NCI-H446 treated with DMSO at 0.1 percent for 48 hours (cell line): ENCODE data around the gene HES7.

ENCODE experiments used
- DNase-seq: peaks from one replicate; lab custom pipeline; 2025; lab: John Stamatoyannopoulos, UW

HES7 gene

GRCh38 chr17:8155231-8155995 is 31.5 kb upstream of the HES7 start:
- DNase-seq, result no peak

DNA sequence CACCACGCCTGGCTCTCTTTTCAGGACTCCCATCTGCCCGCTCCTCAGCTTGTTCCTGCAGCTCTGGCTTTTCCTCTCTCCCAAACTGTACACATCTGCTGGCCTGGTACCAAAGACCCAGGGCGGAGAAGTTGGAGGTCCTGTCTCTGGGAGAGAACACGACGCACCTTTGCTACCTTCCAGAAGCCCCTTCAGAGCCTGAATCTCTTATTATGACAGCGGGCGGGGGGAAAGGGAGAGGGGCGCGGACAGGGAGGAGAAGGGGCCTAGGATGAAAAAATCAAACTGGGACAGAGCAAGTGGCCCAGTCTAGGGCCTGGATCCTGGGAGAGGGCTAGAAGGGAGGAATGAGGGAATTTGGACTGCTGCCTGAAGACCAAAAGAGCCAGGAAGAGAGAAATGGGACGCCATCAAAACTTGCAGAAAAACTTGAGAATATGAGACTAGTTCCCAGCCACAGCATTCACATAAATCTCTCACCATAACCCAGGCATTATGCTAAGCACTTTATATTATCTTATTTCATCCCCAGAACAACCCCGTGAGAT is 30.8 kb upstream of the HES7 start:
- DNase-seq, result no peak

- peak; percentile 90 for DNase-seq
These were observed 30.2 kb upstream of the HES7 start for GRCh38 chr17:8153957-8154607.

GRCh38 chr17:8153525-8153956 is 29.6 kb upstream of the HES7 start:
- DNase-seq, result no peak

GRCh38 chr17:8153031-8153451 is 29.1 kb upstream of the HES7 start:
- no peak for DNase-seq

DNA sequence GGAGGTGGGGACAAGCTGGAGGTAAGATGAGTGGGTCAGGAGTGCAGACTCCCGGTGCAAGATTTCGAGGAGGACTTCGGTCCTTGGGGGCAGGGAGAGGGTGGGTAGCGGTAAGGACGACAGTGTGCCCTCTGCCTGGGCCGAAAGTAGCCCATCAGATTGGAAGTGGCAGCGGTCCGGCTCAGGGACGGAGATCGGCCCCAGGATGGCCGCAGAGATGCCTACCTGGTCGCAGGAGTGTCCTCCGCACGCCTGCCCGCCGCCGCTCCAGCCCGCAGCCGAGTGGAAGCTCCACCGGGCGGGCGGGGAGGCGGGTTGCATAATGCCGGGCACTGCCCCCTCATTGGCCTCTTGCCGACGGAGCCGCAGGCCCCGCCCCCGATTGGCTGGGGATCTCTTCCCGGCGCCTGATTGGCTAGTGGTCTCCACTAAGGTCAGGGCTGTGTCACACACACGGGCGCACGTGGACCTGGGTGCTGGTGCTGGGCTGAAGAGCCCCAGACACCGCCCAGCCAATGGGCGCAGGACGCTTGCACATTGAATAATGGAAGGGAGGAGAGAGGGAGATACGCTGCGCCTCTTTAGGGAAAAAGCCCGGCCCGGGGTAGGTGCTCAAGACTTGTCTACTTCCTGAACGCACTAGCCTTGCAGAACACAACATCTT is 28.3 kb upstream of the HES7 start, which contains the start of gene PER1:
Gene PER1, minus strand, starts transcription at position 293 of the 664 bp plus-strand sequence. CDS start 1,698 bp downstream, outside the sequence.
- no peak for DNase-seq

DNA sequence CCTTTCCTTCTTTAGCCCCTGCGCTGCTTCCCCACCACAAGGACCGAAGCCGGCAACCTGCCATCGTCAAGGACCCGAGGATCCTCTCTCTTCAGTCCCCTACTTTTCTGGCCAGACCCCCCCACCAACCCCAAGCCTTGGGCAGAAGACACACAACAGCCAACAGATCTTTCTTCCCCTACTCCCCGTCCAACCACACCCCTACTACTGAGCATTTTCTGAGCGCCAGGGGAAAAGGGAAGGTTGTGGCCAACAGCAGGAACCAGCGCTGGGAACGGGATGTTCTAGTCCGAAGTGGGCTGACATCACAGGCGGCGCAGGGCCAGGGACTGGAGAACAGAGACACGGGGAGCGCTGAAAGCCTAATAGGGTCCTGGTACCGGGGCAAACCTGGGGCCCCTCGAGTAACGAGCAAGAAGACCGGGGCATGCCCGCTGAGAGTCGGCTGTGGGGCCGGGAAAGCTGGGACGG is 27.8 kb upstream of the HES7 start:
- no peak for DNase-seq

- no peak for DNase-seq
These were observed 27.3 kb upstream of the HES7 start for GRCh38 chr17:8151120-8151640.

- no peak for DNase-seq
These were observed 26.6 kb upstream of the HES7 start for GRCh38 chr17:8150194-8151119.

- DNase-seq, result no peak
These were observed 25.7 kb upstream of the HES7 start for GRCh38 chr17:8149419-8150193.

DNA sequence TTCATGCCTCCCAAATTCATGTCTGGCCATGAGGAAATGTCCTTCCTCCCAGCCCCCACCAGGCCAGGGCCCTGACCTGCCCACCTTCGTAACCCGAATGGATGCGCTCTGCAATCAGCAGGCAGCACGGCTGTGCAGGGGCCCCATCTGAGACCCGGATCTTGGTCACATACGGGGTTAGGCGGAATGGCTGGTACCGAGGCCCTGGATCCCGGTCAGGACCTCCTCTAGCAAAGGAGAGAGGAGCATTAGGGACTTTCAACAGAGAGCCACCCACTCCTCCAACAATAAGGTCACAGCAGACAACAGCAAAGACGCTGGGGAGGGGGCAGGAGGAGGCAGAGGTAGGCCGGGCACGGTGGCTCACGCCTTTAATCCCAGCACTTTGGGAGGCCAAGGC is 24.7 kb upstream of the HES7 start:
- DNase-seq, result no peak

- DNase-seq, result no peak
These were observed 24.0 kb upstream of the HES7 start for GRCh38 chr17:8147805-8148404.

GRCh38 chr17:8147141-8147804 is 23.4 kb upstream of the HES7 start:
- DNase-seq, result no peak

GRCh38 chr17:8146381-8147140 is 22.7 kb upstream of the HES7 start:
- DNase-seq, result no peak

- DNase-seq, result no peak
These were observed 21.9 kb upstream of the HES7 start for GRCh38 chr17:8145811-8146210.

DNA sequence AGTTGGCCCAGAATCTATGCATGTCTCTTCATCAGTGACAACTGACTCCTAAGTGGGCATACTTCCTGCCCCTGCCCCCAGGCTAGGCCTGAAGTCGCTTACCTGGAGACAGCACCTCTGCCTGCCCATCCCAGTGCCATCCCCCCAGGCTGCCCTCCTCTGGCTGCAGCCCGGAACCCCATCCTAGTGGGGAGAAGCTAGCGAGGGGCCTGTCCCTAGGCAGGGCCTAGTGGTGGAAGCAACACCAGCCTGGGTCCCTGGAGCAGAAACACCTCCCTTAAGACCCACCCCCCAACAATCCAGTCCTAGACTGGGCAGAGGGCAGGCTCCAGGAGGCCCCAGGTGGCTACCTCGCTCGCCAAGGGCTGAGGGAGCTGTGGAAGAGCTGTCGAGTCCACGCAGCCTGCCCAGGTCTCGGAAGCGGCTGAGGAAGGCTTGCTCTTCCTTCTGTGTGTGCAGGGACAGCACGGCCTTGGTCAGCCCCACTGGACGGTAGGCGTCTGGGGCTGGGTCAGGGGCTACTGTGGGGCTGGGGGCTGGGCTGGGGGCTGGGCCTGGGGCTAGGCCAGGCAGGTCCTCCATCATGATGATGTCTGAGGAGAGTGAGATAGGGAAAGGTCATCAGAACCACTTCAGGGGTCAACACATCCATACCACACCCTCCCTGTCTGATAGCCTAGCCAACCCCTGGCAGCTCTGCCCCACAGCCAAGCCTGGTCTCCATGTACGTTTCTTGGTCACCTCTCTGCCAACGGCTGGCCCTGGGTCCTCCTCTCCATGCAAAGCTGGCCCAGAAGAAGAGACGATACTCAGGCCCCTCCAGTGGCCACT is 20.7 kb upstream of the HES7 start:
- no peak for DNase-seq

DNA sequence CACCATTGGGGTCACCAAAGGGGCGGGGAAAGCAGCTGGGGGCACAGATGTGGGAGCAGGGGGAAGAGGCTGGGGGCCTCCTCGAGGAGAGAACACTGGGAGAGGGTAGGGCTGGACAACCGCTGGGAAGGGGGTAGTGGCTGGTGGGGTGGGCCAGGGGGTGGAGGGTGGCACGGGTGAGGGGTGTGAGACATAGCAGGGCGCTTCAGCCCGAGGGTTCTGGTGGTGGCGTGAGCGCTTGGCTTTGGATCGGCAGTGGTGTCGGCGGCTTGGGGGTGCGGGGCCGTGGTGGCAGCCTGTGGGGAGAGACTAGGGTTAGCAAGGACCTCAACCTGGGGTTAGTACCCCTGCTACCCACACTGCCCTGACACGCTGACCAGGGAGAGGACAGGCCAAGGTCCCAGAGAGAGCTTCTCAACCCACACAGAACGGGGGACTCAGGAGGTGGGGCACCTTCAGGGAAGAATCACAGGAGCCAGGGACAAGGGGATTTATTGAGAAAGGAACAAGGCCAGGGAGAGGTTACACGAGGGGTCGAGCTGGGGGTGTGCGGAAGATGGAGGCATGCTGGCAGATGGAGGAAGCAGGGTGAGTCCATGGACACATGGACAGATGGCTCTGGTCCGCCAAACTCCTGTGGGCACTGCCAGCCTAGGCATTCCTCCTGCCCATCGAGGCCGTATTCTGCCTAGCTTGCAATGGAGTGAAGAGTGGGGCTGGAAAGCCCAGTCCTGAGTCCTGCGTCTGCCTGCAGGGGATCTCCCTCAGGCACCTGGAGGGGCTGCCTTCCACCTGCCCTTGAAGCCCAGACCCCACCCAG is 19.9 kb upstream of the HES7 start:
- no peak for DNase-seq
